GM19025 (cell line): ENCODE measurements around the gene SREK1IP1.

Experiments
- ATAC-seq: cut with Tn5 transposase; IDR thresholded peaks from one replicate; pipeline ENCODE4 v1.9.1; 2021; ENCODE audit warnings: mild to moderate bottlenecking, low read depth, moderate library complexity; ENCODE audit not compliant: unreplicated experiment

Gene SREK1IP1

GRCh38 chr5:64688965-64689364 lies 79.5 kb downstream of the SREK1IP1 start:
- no peak for ATAC-seq

GRCh38 chr5:64688391-64688790 lies 80.1 kb downstream of the SREK1IP1 start:
- ATAC-seq = no peak

- no peak for ATAC-seq
Observed at GRCh38 chr5:64685866-64686265, 82.6 kb downstream of the SREK1IP1 start.

GRCh38 chr5:64682608-64683007 lies 85.9 kb downstream of the SREK1IP1 start:
- no peak for ATAC-seq

- ATAC-seq = no peak
Observed at GRCh38 chr5:64680289-64680688, 88.2 kb downstream of the SREK1IP1 start.

GRCh38 chr5:64678374-64678773 lies 90.1 kb downstream of the SREK1IP1 start:
- no peak for ATAC-seq

- ATAC-seq = no peak
Observed at GRCh38 chr5:64671678-64672077, 96.8 kb downstream of the SREK1IP1 start.

GRCh38 chr5:64670277-64670676 lies 98.2 kb downstream of the SREK1IP1 start:
- ATAC-seq = no peak
